SK-N-MC (cell line): ENCODE measurements around the gene OOEP.

Experiments used
- EZH2 ChIP-seq: fragments of 200-600 bp; sonication (generic); IDR thresholded peaks from one replicate; pipeline ENCODE4 v1.6.1; 2017; ENCODE audit warnings: antibody characterized with exemption
- FOXP2 ChIP-seq: optimal IDR thresholded peaks from 2 replicates; pipeline ENCODE3; 2011; ENCODE audit warnings: mild to moderate bottlenecking, moderate library complexity; ENCODE audit not compliant: insufficient read depth; ENCODE audit errors: extremely low read length, control extremely low read depth
- POLR2AphosphoS5 ChIP-seq: IDR thresholded peaks from 2 replicates; pipeline ENCODE4 v1.6.1; 2012; ENCODE audit warnings: mild to moderate bottlenecking, low read depth, low read length, borderline replicate concordance

DNA sequence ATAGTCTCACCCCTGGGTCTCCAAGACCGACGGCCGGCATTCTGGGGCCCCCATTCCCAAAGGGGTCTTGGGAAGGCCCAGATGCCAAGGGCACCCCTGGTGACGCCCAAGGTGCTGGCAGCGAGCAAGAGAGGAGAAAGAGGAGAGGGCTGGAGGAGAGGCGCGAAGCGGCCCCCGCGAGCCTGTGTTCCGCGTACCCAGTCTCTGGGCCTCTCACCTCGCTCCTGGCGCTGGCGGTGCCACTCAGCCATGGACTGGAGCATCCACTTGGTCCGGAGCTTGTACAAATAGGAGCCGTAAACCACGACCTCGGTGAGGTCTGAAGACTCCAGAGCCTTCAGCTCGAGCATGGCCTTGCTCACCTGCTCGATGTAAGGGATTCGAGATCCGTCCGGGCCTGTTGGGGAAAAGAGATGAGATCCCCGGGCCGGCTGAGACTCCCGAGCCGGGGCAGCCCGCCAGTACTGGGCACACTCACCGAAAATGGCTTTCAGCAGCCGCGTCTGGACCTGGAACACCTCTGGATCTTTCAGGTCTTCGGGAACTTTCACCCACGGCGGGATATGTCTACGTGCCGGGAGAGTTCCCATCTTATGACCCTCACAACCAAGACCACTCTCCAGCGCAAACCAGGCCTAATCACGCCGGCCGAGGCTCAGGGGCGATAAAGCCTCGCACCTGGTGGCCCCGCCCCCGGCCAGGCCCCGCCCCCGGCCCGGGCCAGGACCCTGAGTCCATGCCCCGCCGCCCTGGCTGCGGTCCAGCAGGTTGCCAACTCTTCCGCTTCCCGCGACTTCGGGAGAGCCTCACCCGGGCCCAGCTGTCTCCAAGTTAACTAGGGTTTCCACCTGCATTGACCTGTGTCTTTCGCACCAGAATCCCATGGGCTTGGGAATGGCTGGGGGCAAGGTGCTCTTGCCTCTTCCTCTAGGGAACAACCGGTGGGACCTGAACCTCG is 15.8 kb downstream of the OOEP start, which contains the start of gene DPPA5:
- TF ChIP-seq EZH2 (no peak), POLR2AphosphoS5 (no peak), FOXP2 (no peak)
